NCI-H2196 treated with DMSO at 0.1 percent for 48 hours (cell line): ENCODE measurements around the gene RIC8B.
"Not testable (repeated sequence)": the region's sequence is repeated elsewhere in the genome, so short reads cannot be mapped to it uniquely, and the experiment has no call there.

ENCODE experiments used
- DNase-seq: peaks from one replicate; lab custom pipeline; 2025; ENCODE audit not compliant: unreplicated experiment; lab: John Stamatoyannopoulos, UW

Gene RIC8B

GRCh38 chr12:106774005-106774807 is at the start of gene RIC8B:
RIC8B (plus strand) TSS chr12:106774682; CDS start chr12:106774746, 64 bp downstream.
- peak; percentile 97 for DNase-seq

GRCh38 chr12:106724934-106725333 is 49.5 kb upstream of the RIC8B start:
- DNase-seq = no peak

GRCh38 chr12:106726603-106727202 is 47.8 kb upstream of the RIC8B start:
- DNase-seq = not testable (repeated sequence)

- DNase-seq = no peak
Measured at GRCh38 chr12:106729611-106730010, 44.9 kb upstream of the RIC8B start.

- no peak for DNase-seq
Measured at GRCh38 chr12:106732890-106733289, 41.6 kb upstream of the RIC8B start.

GRCh38 chr12:106733660-106734059 is 40.8 kb upstream of the RIC8B start:
- DNase-seq = no peak

GRCh38 chr12:106736051-106736957 is 38.2 kb upstream of the RIC8B start:
- DNase-seq = no peak

- DNase-seq = no peak
Measured at GRCh38 chr12:106739318-106739717, 35.2 kb upstream of the RIC8B start.

- no peak for DNase-seq
Measured at GRCh38 chr12:106739815-106740530, 34.5 kb upstream of the RIC8B start.

- DNase-seq = no peak
Measured at GRCh38 chr12:106740818-106741217, 33.7 kb upstream of the RIC8B start.

- no peak for DNase-seq
Measured at GRCh38 chr12:106741247-106741646, 33.2 kb upstream of the RIC8B start.

GRCh38 chr12:106743270-106743988 is 31.1 kb upstream of the RIC8B start:
- DNase-seq = no peak

- no peak for DNase-seq
Measured at GRCh38 chr12:106744600-106744999, 29.9 kb upstream of the RIC8B start.

GRCh38 chr12:106745181-106745745 is 29.2 kb upstream of the RIC8B start:
- DNase-seq = no peak

GRCh38 chr12:106747973-106748436 is 26.5 kb upstream of the RIC8B start:
- DNase-seq = no peak

- DNase-seq = no peak
Measured at GRCh38 chr12:106750524-106750923, 24.0 kb upstream of the RIC8B start.

- DNase-seq = no peak
Measured at GRCh38 chr12:106753526-106753925, 21.0 kb upstream of the RIC8B start.

GRCh38 chr12:106754331-106754730 is 20.2 kb upstream of the RIC8B start:
- DNase-seq = no peak

GRCh38 chr12:106757623-106758348 is 16.7 kb upstream of the RIC8B start:
- no peak for DNase-seq
